Thyroid gland (tissue), 4 donors: Measurements from ENCODE around the gene SPINK1. TPM values are rescaled to one million over a fixed set of nuclear protein-coding genes. Genes with fewer than 3 reads are reported as not detected.

Experiments used
- DNase-seq, 2 donors: peaks; one replicate each; pipeline ENCODE4 v3.0.0-alpha.2; 2019
- H3K27ac ChIP-seq, 3 donors: fragments of 200-600 bp; sonication (generic); 1 replicate in 2 of 3; 2 replicates in 1 of 3; pipeline ENCODE4 v1.5.1; 2016 to 2019; ENCODE audit warnings: mild to moderate bottlenecking in 1 of 3, moderate library complexity in 1 of 3
- H3K27me3 ChIP-seq: fragments of 200-600 bp; sonication (generic); one replicate; pipeline ENCODE4 v1.5.1; 2019
- H3K36me3 ChIP-seq, 2 donors: fragments of 200-600 bp; sonication (generic); one replicate each; pipeline ENCODE4 v1.5.1; 2016 to 2019
- H3K4me1 ChIP-seq, 2 donors: fragments of 200-600 bp; sonication (generic); one replicate each; pipeline ENCODE4 v1.5.1; 2017 to 2019
- H3K4me3 ChIP-seq, 3 donors: fragments of 200-600 bp; sonication (generic); replicated peaks in 1 of 3; 1 replicate in 2 of 3; 2 replicates in 1 of 3; pipeline ENCODE4 v1.5.1; 2016; ENCODE audit warnings: mild to moderate bottlenecking in 1 of 3
- H3K9me3 ChIP-seq: fragments of 200-600 bp; sonication (generic); one replicate; pipeline ENCODE4 v1.5.1; 2017
- POLR2A ChIP-seq, 2 donors: fragments of 450-650 bp; IDR thresholded peaks; one replicate each; pipeline ENCODE4 v1.6.1; 2017; ENCODE audit warnings: antibody characterized with exemption in 2 of 2, mild to moderate bottlenecking in 2 of 2, moderate library complexity in 1 of 2
- WGBS, 2 donors: methylation state at CpG; one replicate each; pipeline ENCODE4 v1.1.5; 2017; 5-methylcytosine and 5-hydroxymethylcytosine counted together
- intact Hi-C: fragments of 100-400 bp; cut with DNase I; formaldehyde crosslinking; loops from one replicate; pipeline ENCODE4 v1.15.1; 2023
- total RNA-seq, 4 donors: library from RNA; depleted of rRNA; stranded (reverse); fragments of >200 nt; gene quantifications; one replicate each; pipeline ENCODE4 v1.2.3, GENCODE V29; 2016
- TF ChIP-seq, protein P1 (sequence below), 6 experiments: fragments of 200-600 bp in 3 of 6; fragments of 450-650 bp in 3 of 6; sonication (generic) in 3 of 6; IDR thresholded peaks; one replicate each; pipeline ENCODE4 v1.5.1; 2016 to 2019; ENCODE audit warnings: antibody characterized with exemption in 6 of 6, mild to moderate bottlenecking in 2 of 6, inconsistent platforms in 1 of 6, moderate library complexity in 1 of 6

SPINK1 gene
- total RNA-seq, 4 donors from 2014 or later = not detected

DNA sequence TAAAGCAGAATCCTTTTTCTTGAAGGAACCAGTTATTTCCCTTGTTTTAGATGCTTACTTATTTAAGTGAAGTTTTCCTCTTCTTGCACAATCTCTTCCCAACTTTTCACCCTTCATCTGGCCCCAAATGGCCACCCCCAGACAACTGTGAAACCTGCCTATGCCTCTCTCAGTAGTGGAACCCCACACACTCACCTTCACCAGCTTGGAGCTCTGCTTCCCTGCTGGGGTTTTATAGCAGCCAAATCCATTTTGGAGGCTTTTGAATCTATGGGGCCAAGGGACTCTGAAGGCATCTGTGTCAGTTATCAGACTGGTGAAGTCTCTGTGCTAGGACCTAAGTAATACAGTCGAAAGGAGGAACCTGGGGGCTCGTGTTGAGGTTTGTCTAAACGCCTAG, 22.9 kb upstream of the SPINK1 start:
- no peaks in the 10 kb centered on the region for H3K36me3 ChIP-seq
- 66 to 87% methylated on average over 3 of the region's 3 CpGs for WGBS, 2 donors
- no peak overlapping the region for H3K27ac ChIP-seq
- H3K9me3 ChIP-seq = no peaks in the 10 kb centered on the region
- no peak overlapping the region for H3K4me3 ChIP-seq
- TF ChIP-seq POLR2A (IDR thresholded peaks at IDR 0.05) = no peak
- TF ChIP-seq, protein P1, sequence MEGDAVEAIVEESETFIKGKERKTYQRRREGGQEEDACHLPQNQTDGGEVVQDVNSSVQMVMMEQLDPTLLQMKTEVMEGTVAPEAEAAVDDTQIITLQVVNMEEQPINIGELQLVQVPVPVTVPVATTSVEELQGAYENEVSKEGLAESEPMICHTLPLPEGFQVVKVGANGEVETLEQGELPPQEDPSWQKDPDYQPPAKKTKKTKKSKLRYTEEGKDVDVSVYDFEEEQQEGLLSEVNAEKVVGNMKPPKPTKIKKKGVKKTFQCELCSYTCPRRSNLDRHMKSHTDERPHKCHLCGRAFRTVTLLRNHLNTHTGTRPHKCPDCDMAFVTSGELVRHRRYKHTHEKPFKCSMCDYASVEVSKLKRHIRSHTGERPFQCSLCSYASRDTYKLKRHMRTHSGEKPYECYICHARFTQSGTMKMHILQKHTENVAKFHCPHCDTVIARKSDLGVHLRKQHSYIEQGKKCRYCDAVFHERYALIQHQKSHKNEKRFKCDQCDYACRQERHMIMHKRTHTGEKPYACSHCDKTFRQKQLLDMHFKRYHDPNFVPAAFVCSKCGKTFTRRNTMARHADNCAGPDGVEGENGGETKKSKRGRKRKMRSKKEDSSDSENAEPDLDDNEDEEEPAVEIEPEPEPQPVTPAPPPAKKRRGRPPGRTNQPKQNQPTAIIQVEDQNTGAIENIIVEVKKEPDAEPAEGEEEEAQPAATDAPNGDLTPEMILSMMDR (IDR thresholded peaks at IDR 0.05) = no peak
- intact Hi-C loops = loop anchor here (10.0 kb wide), 1 partner anchor 80 kb away; no protein-coding TSS in a partner anchor
- DNase-seq = no peak
- no peaks in the 10 kb centered on the region for H3K27me3 ChIP-seq
- H3K4me1 ChIP-seq = no peaks in the 10 kb centered on the region

DNA sequence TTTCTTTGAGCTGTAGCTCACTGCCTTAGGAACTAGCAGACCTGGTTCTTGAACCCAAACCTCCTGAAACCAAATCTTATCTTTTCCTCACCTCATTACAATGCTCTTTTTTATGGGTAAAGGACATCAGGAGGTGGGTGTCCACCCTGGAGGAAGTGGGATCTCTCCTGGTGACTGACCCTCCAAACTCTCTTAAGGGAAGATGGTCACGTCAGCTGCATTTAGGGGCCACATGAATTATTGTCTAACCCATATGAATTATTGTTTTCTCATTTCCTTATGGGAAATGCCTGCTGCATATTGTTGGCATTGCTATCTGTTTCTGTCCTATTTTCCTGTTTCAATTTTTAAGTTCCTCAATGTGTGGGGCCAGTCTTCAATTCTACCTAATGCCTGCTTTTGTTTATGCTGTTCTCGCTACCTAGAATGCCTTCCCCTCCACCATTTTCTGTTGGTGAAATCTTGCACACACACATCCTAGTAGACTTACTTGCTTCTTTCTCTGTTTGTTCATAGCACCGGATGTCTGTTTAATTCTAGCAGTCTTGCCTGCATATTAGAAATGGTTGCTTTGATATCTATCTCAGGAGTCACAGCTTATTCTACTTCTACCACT, 22.0 kb upstream of the SPINK1 start:
- Histone ChIP-seq H3K36me3 (no peaks in the 10 kb centered on the region), H3K4me1 (no peaks in the 10 kb centered on the region), H3K4me3 (no peak overlapping the region), H3K9me3 (no peaks in the 10 kb centered on the region), H3K27me3 (no peaks in the 10 kb centered on the region), H3K27ac (no peak overlapping the region)
- intact Hi-C loops = loop anchor here (10.0 kb wide), 1 partner anchor 81 kb away; no protein-coding TSS in a partner anchor
- 74 to 79% methylated on average over 3 of the region's 3 CpGs for WGBS, 2 donors
- no peak for TF ChIP-seq POLR2A (IDR thresholded peaks at IDR 0.05)
- TF ChIP-seq, protein P1 (IDR thresholded peaks at IDR 0.05) = no peak
- DNase-seq = no peak

DNA sequence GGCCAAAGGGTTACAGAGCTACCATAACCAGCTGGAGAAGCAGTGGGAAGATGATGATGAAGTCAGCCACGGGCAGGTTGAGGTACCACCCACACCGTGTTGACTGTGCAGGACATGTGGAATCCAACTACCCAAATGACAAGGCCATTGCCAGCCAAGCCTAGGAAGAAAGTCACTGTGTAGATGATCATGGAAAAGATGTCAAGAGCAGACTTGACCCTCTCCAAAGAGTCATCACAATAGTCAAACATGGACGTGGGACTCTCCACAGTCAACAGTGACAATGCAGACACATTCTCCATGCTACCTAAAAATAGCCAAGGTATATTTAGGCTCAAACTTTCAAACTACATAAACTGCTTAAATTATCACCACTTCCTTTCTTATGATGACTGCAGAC, 20.9 kb upstream of the SPINK1 start:
- H3K27ac ChIP-seq = no peak overlapping the region
- no peaks in the 10 kb centered on the region for H3K4me1 ChIP-seq
- intact Hi-C loops = loop anchor here (10.0 kb wide), 1 partner anchor 82 kb away; no protein-coding TSS in a partner anchor
- TF ChIP-seq, protein P1 (IDR thresholded peaks at IDR 0.05) = no peak
- no peak for TF ChIP-seq POLR2A (IDR thresholded peaks at IDR 0.05)
- no peaks in the 10 kb centered on the region for H3K9me3 ChIP-seq
- no peaks in the 10 kb centered on the region for H3K36me3 ChIP-seq
- 69 to 86% methylated on average over 3 of the region's 3 CpGs for WGBS, 2 donors
- DNase-seq = no peak
- no peak overlapping the region for H3K4me3 ChIP-seq
- H3K27me3 ChIP-seq = no peaks in the 10 kb centered on the region

DNA sequence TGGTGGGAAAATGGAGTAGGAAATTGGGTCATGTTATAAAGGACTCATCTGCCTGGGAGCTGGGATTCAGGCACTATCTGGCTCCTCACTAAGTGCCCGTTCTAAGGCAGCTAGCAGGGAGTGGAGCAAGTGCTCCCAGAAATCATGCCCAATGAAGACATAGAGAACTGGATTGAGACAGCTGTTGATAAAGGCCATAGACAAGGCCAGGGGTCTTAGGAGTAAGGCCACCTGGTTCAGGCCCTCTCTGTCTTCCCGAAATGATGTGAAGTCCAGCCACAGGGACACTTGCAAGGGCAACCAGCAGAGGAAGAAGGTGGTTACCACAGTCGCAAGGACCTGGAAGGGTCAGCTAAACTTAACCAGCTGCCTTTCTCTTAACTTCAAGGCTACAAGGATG, 20.1 kb upstream of the SPINK1 start:
- TF ChIP-seq POLR2A (IDR thresholded peaks at IDR 0.05) = no peak
- TF ChIP-seq, protein P1 (IDR thresholded peaks at IDR 0.05) = no peak
- Histone ChIP-seq H3K9me3 (no peaks in the 10 kb centered on the region), H3K27me3 (no peaks in the 10 kb centered on the region), H3K27ac (no peak overlapping the region), H3K4me1 (no peaks in the 10 kb centered on the region), H3K36me3 (no peaks in the 10 kb centered on the region), H3K4me3 (no peak overlapping the region)
- WGBS, 2 donors = 87 to 100% methylated on average over 3 of the region's 3 CpGs
- DNase-seq = no peak
- intact Hi-C loops = loop anchor here (10.0 kb wide), 1 partner anchor 83 kb away; no protein-coding TSS in a partner anchor

DNA sequence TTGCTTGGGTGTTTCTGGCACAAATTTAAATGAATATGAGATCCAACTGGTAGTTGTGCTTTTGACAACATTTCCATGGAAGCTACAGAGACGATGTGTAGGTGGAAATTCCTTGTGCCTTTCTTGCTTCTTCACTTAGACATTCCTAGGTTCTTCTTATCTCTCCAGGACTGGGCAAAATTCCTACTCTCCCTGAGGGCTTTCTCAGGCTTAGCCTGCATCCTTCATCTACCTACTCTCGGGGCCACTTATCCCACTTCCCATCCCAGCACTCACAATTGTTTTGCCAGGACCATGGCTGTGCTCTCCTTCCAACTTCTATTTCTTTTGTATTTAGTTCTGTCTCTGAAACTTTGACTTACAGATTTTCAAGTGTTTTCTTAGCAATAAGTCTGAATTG, 17.8 kb upstream of the SPINK1 start:
- Histone ChIP-seq H3K4me3 (no peak overlapping the region), H3K9me3 (no peaks in the 10 kb centered on the region), H3K4me1 (no peaks in the 10 kb centered on the region), H3K36me3 (no peaks in the 10 kb centered on the region), H3K27ac (no peak overlapping the region), H3K27me3 (no peaks in the 10 kb centered on the region)
- TF ChIP-seq POLR2A (IDR thresholded peaks at IDR 0.05) = no peak
- TF ChIP-seq, protein P1 (IDR thresholded peaks at IDR 0.05) = no peak
- no peak for DNase-seq
- 45 to 56% methylated on average over 2 of the region's 2 CpGs for WGBS, 2 donors
- intact Hi-C loops = no loop called here
